PC-3 (cell line): ENCODE results near the gene VPS18. TPM values are rescaled to one million over a fixed set of nuclear protein-coding genes. Genes with fewer than 3 reads are reported as not detected.
A peak's percentile ranks its signal among the peaks of the same experiment; 100 is the strongest.

Experiments
- ATAC-seq: fragments of 200-7000 bp; cut with Tn5 transposase; 2 replicates; pipeline ENCODE4 v1.9.1; 2020; ENCODE audit warnings: mild to moderate bottlenecking, moderate library complexity
- BruUV-seq: library from RNA; stranded (reverse); fragments of 400-500 nt; replicated peaks from 2 replicates; lab custom pipeline; 2021; lab: Mats Ljungman, UMichigan
- CTCF ChIA-PET: fragments of 300-600 bp; sonication (Branson Sonifier 250); formaldehyde crosslinking; loops from one replicate; lab custom pipeline; 2022; ENCODE audit warnings: antibody characterized with exemption; lab: Charles Lee
- POLR2A ChIA-PET: fragments of 300-600 bp; sonication (Branson Sonifier 250); formaldehyde crosslinking; loops from one replicate; lab custom pipeline; 2022; ENCODE audit warnings: antibody characterized with exemption; ENCODE audit not compliant: unreplicated experiment; lab: Charles Lee
- DNase-seq: peaks from one replicate; pipeline ENCODE4 v3.0.0-alpha.2; 2015
- H2AFZ ChIP-seq: fragments of 300-600 bp; sonication (generic); 2 replicates; pipeline ENCODE4 v1.6.0; 2016; ENCODE audit warnings: antibody characterized with exemption, low read length
- H3F3A ChIP-seq: fragments of 300-600 bp; sonication (generic); one replicate; pipeline ENCODE4 v1.6.0; 2017; ENCODE audit warnings: antibody characterized with exemption, low read length, control low read depth, mild to moderate bottlenecking; ENCODE audit not compliant: unreplicated experiment
- H3K27ac ChIP-seq: fragments of 300-600 bp; sonication (generic); 2 replicates; pipeline ENCODE4 v1.5.1; 2016; ENCODE audit warnings: mild to moderate bottlenecking, low read length
- H3K27me3 ChIP-seq: fragments of 300-600 bp; sonication (generic); 2 replicates; pipeline ENCODE4 v1.6.1; 2016; ENCODE audit warnings: low read length, mixed read lengths
- H3K36me3 ChIP-seq: fragments of 300-600 bp; sonication (generic); 2 replicates; pipeline ENCODE4 v1.6.1; 2016; ENCODE audit warnings: low read depth, mixed run types, low read length, mixed read lengths
- H3K4me1 ChIP-seq: fragments of 300-600 bp; sonication (generic); 2 replicates; pipeline ENCODE4 v1.5.1; 2016; ENCODE audit warnings: low read length; ENCODE audit not compliant: insufficient read depth
- H3K4me2 ChIP-seq: fragments of 300-600 bp; sonication (generic); 2 replicates; pipeline ENCODE4 v1.6.0; 2016; ENCODE audit warnings: low read length
- H3K4me3 ChIP-seq: fragments of 300-600 bp; sonication (generic); 2 replicates; pipeline ENCODE4 v1.5.1; 2016; ENCODE audit warnings: mild to moderate bottlenecking, low read length, mixed read lengths
- H3K79me2 ChIP-seq: fragments of 300-600 bp; sonication (generic); 2 replicates; pipeline ENCODE4 v1.6.1; 2017; ENCODE audit warnings: low read length, mixed read lengths
- H3K9ac ChIP-seq: fragments of 300-600 bp; sonication (generic); 2 replicates; pipeline ENCODE4 v1.6.0; 2016; ENCODE audit warnings: mild to moderate bottlenecking, low read length
- H3K9me2 ChIP-seq: fragments of 300-600 bp; sonication (generic); replicated peaks from 2 replicates; pipeline ENCODE4 v1.6.1; 2016; ENCODE audit warnings: mixed run types, low read length, mixed read lengths
- H3K9me3 ChIP-seq: fragments of 300-600 bp; sonication (generic); 2 replicates; pipeline ENCODE4 v1.6.1; 2016; ENCODE audit warnings: low read length, mixed read lengths
- H4K20me1 ChIP-seq: fragments of 300-600 bp; sonication (generic); 2 replicates; pipeline ENCODE4 v1.6.1; 2016; ENCODE audit warnings: low read length, mixed read lengths
- EZH2 ChIP-seq: fragments of 300-600 bp; sonication (generic); IDR thresholded peaks from one replicate; pipeline ENCODE4 v1.6.1; 2017; ENCODE audit warnings: antibody characterized with exemption, mild to moderate bottlenecking, low read length; ENCODE audit not compliant: unreplicated experiment
- EZH2phosphoT487 ChIP-seq: fragments of 300-600 bp; sonication (generic); IDR thresholded peaks from 2 replicates; pipeline ENCODE4 v1.6.1; 2018; ENCODE audit warnings: mild to moderate bottlenecking, antibody characterized with exemption, low read length, borderline replicate concordance
- intact Hi-C: fragments of 100-400 bp; cut with micrococcal nuclease; formaldehyde crosslinking; loops from 2 replicates; pipeline ENCODE4 v1.9.0; 2023
- total RNA-seq: library from RNA; depleted of rRNA; stranded (reverse); fragments of >200 nt; gene quantifications from 2 replicates; pipeline ENCODE4 v1.2.3, GENCODE V29; 2014
- TF ChIP-seq, protein P1 (sequence below): fragments of 300-600 bp; sonication (generic); conservative IDR thresholded peaks from 2 replicates; pipeline ENCODE4 v1.5.1; 2017; ENCODE audit warnings: antibody characterized with exemption, low read depth, mild to moderate bottlenecking, low read length

Gene VPS18
- total RNA-seq, 1 experiment from 2014 or later, result 37.6 TPM

- Histone ChIP-seq H3K4me3 (peak overlapping the region; percentile 92), H3K27ac (peak overlapping the region; percentile 95), H3K9ac (peak overlapping the region; percentile 96), H3K9me3 (no peaks in the 10 kb centered on the region), H3K4me2 (peak overlapping the region; percentile 94), H3K4me1 (peaks cover 33% of the 10 kb centered on the region), H2AFZ (no peak overlapping the region), H3K79me2 (peaks cover 28% of the 10 kb centered on the region), H3K27me3 (no peaks in the 10 kb centered on the region), H4K20me1 (peaks cover 6% of the 10 kb centered on the region; the same call in 1 of the 2 replicates), H3K36me3 (0 out of 2 replicates have a peak, but pooled peaks cover 3% of the 10 kb centered on the region), H3K9me2 (no peaks in the 10 kb centered on the region), H3F3A (peaks cover 2% of the 10 kb centered on the region)
- peak; percentile 80 for DNase-seq
- TF ChIP-seq EZH2phosphoT487 (no peak), EZH2 (no peak)
- TF ChIP-seq, protein P1, sequence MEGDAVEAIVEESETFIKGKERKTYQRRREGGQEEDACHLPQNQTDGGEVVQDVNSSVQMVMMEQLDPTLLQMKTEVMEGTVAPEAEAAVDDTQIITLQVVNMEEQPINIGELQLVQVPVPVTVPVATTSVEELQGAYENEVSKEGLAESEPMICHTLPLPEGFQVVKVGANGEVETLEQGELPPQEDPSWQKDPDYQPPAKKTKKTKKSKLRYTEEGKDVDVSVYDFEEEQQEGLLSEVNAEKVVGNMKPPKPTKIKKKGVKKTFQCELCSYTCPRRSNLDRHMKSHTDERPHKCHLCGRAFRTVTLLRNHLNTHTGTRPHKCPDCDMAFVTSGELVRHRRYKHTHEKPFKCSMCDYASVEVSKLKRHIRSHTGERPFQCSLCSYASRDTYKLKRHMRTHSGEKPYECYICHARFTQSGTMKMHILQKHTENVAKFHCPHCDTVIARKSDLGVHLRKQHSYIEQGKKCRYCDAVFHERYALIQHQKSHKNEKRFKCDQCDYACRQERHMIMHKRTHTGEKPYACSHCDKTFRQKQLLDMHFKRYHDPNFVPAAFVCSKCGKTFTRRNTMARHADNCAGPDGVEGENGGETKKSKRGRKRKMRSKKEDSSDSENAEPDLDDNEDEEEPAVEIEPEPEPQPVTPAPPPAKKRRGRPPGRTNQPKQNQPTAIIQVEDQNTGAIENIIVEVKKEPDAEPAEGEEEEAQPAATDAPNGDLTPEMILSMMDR, result no peak
- BruUV-seq, result no TSS peak
- 0 out of 2 replicates have a peak, but pooled peaks have one; percentile 6 for ATAC-seq
- ChIA-PET CTCF (interaction anchor here (0.6 to 3.0 kb wide), 6 partner anchors 10 to 95 kb away, joined by 4 to 59 read pairs (median 22); partner anchors contain the start of gene VPS18), POLR2A (interaction anchor here (0.6 kb wide), 2 partner anchors 8 to 24 kb away, joined by 3 read pairs; no protein-coding TSS in a partner anchor)
- intact Hi-C loops, result no loop called here
These were observed 22.3 kb upstream of the VPS18 start for GRCh38 chr15:40871749-40872617.

DNA sequence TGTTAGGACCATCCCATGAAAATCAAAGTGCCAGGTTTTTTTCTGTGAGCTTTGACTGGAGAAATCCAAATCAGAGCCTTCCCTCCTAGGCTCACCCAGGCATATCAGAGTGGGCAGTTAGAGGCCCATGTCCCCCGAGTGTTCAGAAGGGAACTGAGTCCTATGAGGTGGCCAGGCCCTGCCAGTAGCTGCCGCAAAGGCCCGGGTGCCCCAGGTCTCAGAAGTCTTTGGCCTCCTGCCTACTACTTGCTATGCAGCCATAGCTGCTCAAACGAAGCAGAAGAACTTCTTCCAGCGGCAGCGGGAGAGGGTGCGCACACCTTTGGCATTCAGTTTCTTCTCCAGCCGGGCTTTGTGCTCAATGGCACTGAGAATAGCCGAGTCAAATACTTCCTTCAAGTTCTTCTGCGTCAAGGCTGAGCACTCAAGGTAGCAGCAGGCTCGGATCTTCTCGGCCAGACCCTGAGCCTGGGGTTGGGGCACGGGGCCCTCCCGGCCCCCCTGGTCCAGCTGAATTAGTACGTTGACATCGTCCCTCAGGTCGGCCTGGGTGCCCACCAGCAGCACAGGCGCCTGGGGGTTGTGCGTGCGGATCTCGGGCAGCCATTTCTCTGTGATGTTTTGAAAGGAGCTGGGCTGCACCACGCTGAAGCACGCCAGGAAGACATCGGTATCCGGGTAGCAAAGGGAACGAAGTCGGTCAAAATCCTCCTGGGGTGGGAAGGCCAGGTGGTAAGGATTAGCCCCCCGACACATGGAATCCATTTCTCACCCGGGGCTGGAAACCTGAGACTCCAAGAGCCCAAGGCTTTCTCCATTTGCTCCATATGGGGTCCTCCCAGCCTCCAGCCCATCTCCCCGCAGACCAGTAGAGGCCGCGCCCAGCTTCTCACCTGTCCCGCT, 21.2 kb upstream of the VPS18 start:
- ATAC-seq, result no peak
- intact Hi-C loops, result no loop called here
- Histone ChIP-seq H3K27me3 (no peaks in the 10 kb centered on the region), H3K9me2 (no peaks in the 10 kb centered on the region), H3K27ac (peak overlapping the region; percentile 95), H3F3A (no peaks in the 10 kb centered on the region), H3K4me2 (peak overlapping the region; percentile 94), H3K4me1 (peaks cover 30% of the 10 kb centered on the region), H3K9ac (peak overlapping the region; percentile 96), H3K36me3 (0 out of 2 replicates have a peak, but pooled peaks cover 3% of the 10 kb centered on the region), H2AFZ (peak overlapping the region; percentile 80; the same call in 1 of the 2 replicates), H3K9me3 (no peaks in the 10 kb centered on the region), H3K4me3 (peak overlapping the region; percentile 92), H4K20me1 (peaks cover 6% of the 10 kb centered on the region; the same call in 1 of the 2 replicates), H3K79me2 (peaks cover 28% of the 10 kb centered on the region)
- TF ChIP-seq, protein P1, result no peak
- TF ChIP-seq EZH2phosphoT487, result no peak
- no peak for TF ChIP-seq EZH2
- POLR2A ChIA-PET, result interaction anchor here (0.6 to 0.9 kb wide), 6 partner anchors 11 to 265 kb away, joined by 3 to 6 read pairs (median 4); no protein-coding TSS in a partner anchor
- no peak for DNase-seq
- BruUV-seq, result TSS peak; percentile 78
- CTCF ChIA-PET, result interaction anchor here (0.6 to 3.0 kb wide), 14 partner anchors 9 to 304 kb away, joined by 3 to 59 read pairs (median 4); partner anchors contain the start of genes GCHFR, RPUSD2 and VPS18
